B cell (primary cell): ENCODE data around the gene PTPN1.

Experiments used
- EZH2 ChIP-seq: IDR thresholded peaks from 2 replicates; pipeline ENCODE4 v1.6.1; 2012; ENCODE audit warnings: borderline replicate concordance, low read depth, mild to moderate bottlenecking, moderate library complexity, low read length; ENCODE audit not compliant: insufficient read depth, poor library complexity, severe bottlenecking
- TF ChIP-seq, protein P1 (sequence below): fragments of 200-600 bp; IDR thresholded peaks from one replicate; pipeline ENCODE4 v1.8.0; 2022; ENCODE audit warnings: antibody characterized with exemption, mild to moderate bottlenecking

- TF ChIP-seq, protein P1, sequence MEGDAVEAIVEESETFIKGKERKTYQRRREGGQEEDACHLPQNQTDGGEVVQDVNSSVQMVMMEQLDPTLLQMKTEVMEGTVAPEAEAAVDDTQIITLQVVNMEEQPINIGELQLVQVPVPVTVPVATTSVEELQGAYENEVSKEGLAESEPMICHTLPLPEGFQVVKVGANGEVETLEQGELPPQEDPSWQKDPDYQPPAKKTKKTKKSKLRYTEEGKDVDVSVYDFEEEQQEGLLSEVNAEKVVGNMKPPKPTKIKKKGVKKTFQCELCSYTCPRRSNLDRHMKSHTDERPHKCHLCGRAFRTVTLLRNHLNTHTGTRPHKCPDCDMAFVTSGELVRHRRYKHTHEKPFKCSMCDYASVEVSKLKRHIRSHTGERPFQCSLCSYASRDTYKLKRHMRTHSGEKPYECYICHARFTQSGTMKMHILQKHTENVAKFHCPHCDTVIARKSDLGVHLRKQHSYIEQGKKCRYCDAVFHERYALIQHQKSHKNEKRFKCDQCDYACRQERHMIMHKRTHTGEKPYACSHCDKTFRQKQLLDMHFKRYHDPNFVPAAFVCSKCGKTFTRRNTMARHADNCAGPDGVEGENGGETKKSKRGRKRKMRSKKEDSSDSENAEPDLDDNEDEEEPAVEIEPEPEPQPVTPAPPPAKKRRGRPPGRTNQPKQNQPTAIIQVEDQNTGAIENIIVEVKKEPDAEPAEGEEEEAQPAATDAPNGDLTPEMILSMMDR = no peak
- TF ChIP-seq EZH2 = no peak
These were observed 40.9 kb upstream of the PTPN1 start for GRCh38 chr20:50469176-50469723.
